ENCODE results near the gene NPR2.

Gene NPR2

GRCh38 chr9:35763803-35764202 is 27.6 kb upstream of the NPR2 start:
- no peak overlapping the region for H2BK5ac ChIP-seq (ENCODE audit: low read depth, low read length, poor library complexity)
- no peak overlapping the region for H3K4ac ChIP-seq (ENCODE audit: low read depth, low read length)
- H3K79me2 ChIP-seq (ENCODE audit: control insufficient read depth, insufficient read depth, low read length, poor library complexity), result no peaks in the 10 kb centered on the region
- H2BK12ac ChIP-seq (ENCODE audit: low read length), result no peak overlapping the region
- no peak overlapping the region for H3K23ac ChIP-seq (ENCODE audit: low read length)
- peaks cover 0 to 5% of the 10 kb centered on the region in 2 experiments for H3K4me1 ChIP-seq (ENCODE audit: control insufficient read depth in 1 of 2, insufficient read depth in 2 of 2, low read length in 2 of 2)
- no peaks in the 10 kb centered on the region for H3K27me3 ChIP-seq (ENCODE audit: insufficient read depth, low read length)
- no peak overlapping the region for H2AK5ac ChIP-seq (ENCODE audit: low read length)
- no peak overlapping the region for H4K91ac ChIP-seq (ENCODE audit: low read depth, low read length)
- H3K9me3 ChIP-seq (ENCODE audit: insufficient read depth, low read depth, low read length), result no peaks in the 10 kb centered on the region
- no peak overlapping the region for H2AFZ ChIP-seq (ENCODE audit: insufficient read depth, low read length, poor library complexity)
- no peak overlapping the region for H4K8ac ChIP-seq (ENCODE audit: low read depth, low read length)
- H3K9ac ChIP-seq (ENCODE audit: low read length), result no peak overlapping the region
- H3K27ac ChIP-seq (ENCODE audit: low read depth, low read length), result no peak overlapping the region
- WGBS (ENCODE audit: extremely low coverage, insufficient coverage, insufficient read length), result no CpG with 5 or more reads among the region's 1 CpG
- no peaks in the 10 kb centered on the region for H3K79me1 ChIP-seq (ENCODE audit: low read length)
- H3K36me3 ChIP-seq (ENCODE audit: control insufficient read depth in 1 of 2, insufficient read depth in 2 of 2, low read length in 2 of 2), result no peaks in the 10 kb centered on the region
- H3K4me2 ChIP-seq (ENCODE audit: low read length), result no peak overlapping the region
- DNase-seq, result no peak
- no peak overlapping the region for H3K4me3 ChIP-seq (ENCODE audit: low read depth, low read length)
- no peak overlapping the region for H4K12ac ChIP-seq (ENCODE audit: low read depth, low read length)
- no peak overlapping the region for H3K18ac ChIP-seq (ENCODE audit: low read length)
- H2BK120ac ChIP-seq (ENCODE audit: insufficient read depth, low read length, poor library complexity), result no peak overlapping the region
- no peak overlapping the region for H3K14ac ChIP-seq (ENCODE audit: low read length)

- H2BK5ac ChIP-seq (ENCODE audit: low read depth, low read length, poor library complexity), result no peak overlapping the region
- H3K27me3 ChIP-seq (ENCODE audit: insufficient read depth, low read length), result no peaks in the 10 kb centered on the region
- H3K79me1 ChIP-seq (ENCODE audit: low read length), result no peaks in the 10 kb centered on the region
- H3K79me2 ChIP-seq (ENCODE audit: control insufficient read depth, insufficient read depth, low read length, poor library complexity), result no peaks in the 10 kb centered on the region
- no peak overlapping the region for H3K14ac ChIP-seq (ENCODE audit: low read length)
- no peak overlapping the region for H3K18ac ChIP-seq (ENCODE audit: low read length)
- no peak overlapping the region for H3K9ac ChIP-seq (ENCODE audit: low read length)
- no peak overlapping the region for H3K4ac ChIP-seq (ENCODE audit: low read depth, low read length)
- no peak overlapping the region for H4K12ac ChIP-seq (ENCODE audit: low read depth, low read length)
- peaks cover 0 to 2% of the 10 kb centered on the region in 2 experiments for H3K4me1 ChIP-seq (ENCODE audit: control insufficient read depth in 1 of 2, insufficient read depth in 2 of 2, low read length in 2 of 2)
- H3K4me3 ChIP-seq (ENCODE audit: low read depth, low read length), result no peak overlapping the region
- WGBS (ENCODE audit: extremely low coverage, insufficient coverage, insufficient read length), result no CpG with 5 or more reads among the region's 2 CpGs
- no peak for DNase-seq
- H3K4me2 ChIP-seq (ENCODE audit: low read length), result no peak overlapping the region
- no peak overlapping the region for H2BK120ac ChIP-seq (ENCODE audit: insufficient read depth, low read length, poor library complexity)
- no peak overlapping the region for H2AK5ac ChIP-seq (ENCODE audit: low read length)
- no peak overlapping the region for H2AFZ ChIP-seq (ENCODE audit: insufficient read depth, low read length, poor library complexity)
- no peak overlapping the region for H3K23ac ChIP-seq (ENCODE audit: low read length)
- no peaks in the 10 kb centered on the region for H3K9me3 ChIP-seq (ENCODE audit: insufficient read depth, low read depth, low read length)
- no peak overlapping the region for H2BK12ac ChIP-seq (ENCODE audit: low read length)
- H4K8ac ChIP-seq (ENCODE audit: low read depth, low read length), result no peak overlapping the region
- H4K91ac ChIP-seq (ENCODE audit: low read depth, low read length), result no peak overlapping the region
- no peak overlapping the region for H3K27ac ChIP-seq (ENCODE audit: low read depth, low read length)
- H3K36me3 ChIP-seq (ENCODE audit: control insufficient read depth in 1 of 2, insufficient read depth in 2 of 2, low read length in 2 of 2), result no peaks in the 10 kb centered on the region
Observed at GRCh38 chr9:35766997-35767396, 24.4 kb upstream of the NPR2 start.

GRCh38 chr9:35767458-35767857 is 23.9 kb upstream of the NPR2 start:
- Histone ChIP-seq H4K8ac (ENCODE audit: low read depth, low read length) (no peak overlapping the region), H2AFZ (ENCODE audit: insufficient read depth, low read length, poor library complexity) (no peak overlapping the region), H3K4me1 (ENCODE audit: control insufficient read depth in 1 of 2, insufficient read depth in 2 of 2, low read length in 2 of 2) (peaks cover 0 to 2% of the 10 kb centered on the region in 2 experiments), H4K91ac (ENCODE audit: low read depth, low read length) (no peak overlapping the region), H3K4me3 (ENCODE audit: low read depth, low read length) (no peak overlapping the region), H3K4ac (ENCODE audit: low read depth, low read length) (no peak overlapping the region), H3K27ac (ENCODE audit: low read depth, low read length) (no peak overlapping the region), H3K4me2 (ENCODE audit: low read length) (no peak overlapping the region), H2BK120ac (ENCODE audit: insufficient read depth, low read length, poor library complexity) (no peak overlapping the region), H4K12ac (ENCODE audit: low read depth, low read length) (no peak overlapping the region), H3K14ac (ENCODE audit: low read length) (no peak overlapping the region), H3K9ac (ENCODE audit: low read length) (no peak overlapping the region), H3K79me1 (ENCODE audit: low read length) (no peaks in the 10 kb centered on the region), H3K27me3 (ENCODE audit: insufficient read depth, low read length) (no peaks in the 10 kb centered on the region), H2BK5ac (ENCODE audit: low read depth, low read length, poor library complexity) (no peak overlapping the region), H3K9me3 (ENCODE audit: insufficient read depth, low read depth, low read length) (no peaks in the 10 kb centered on the region), H2BK12ac (ENCODE audit: low read length) (no peak overlapping the region), H3K79me2 (ENCODE audit: control insufficient read depth, insufficient read depth, low read length, poor library complexity) (no peaks in the 10 kb centered on the region), H3K18ac (ENCODE audit: low read length) (no peak overlapping the region), H3K36me3 (ENCODE audit: control insufficient read depth in 1 of 2, insufficient read depth in 2 of 2, low read length in 2 of 2) (no peaks in the 10 kb centered on the region), H3K23ac (ENCODE audit: low read length) (no peak overlapping the region), H2AK5ac (ENCODE audit: low read length) (no peak overlapping the region)
- DNase-seq, result no peak
- no CpG with 5 or more reads among the region's 1 CpG for WGBS (ENCODE audit: extremely low coverage, insufficient coverage, insufficient read length)

- H3K27ac ChIP-seq (ENCODE audit: low read depth, low read length), result no peak overlapping the region
- no peak overlapping the region for H4K8ac ChIP-seq (ENCODE audit: low read depth, low read length)
- H3K4me3 ChIP-seq (ENCODE audit: low read depth, low read length), result no peak overlapping the region
- no CpG with 5 or more reads among the region's 1 CpG for WGBS (ENCODE audit: extremely low coverage, insufficient coverage, insufficient read length)
- no peak overlapping the region for H3K4me2 ChIP-seq (ENCODE audit: low read length)
- no peak overlapping the region for H2BK12ac ChIP-seq (ENCODE audit: low read length)
- H3K4me1 ChIP-seq (ENCODE audit: control insufficient read depth in 1 of 2, insufficient read depth in 2 of 2, low read length in 2 of 2), result peaks cover 0 to 2% of the 10 kb centered on the region in 2 experiments
- no peaks in the 10 kb centered on the region for H3K27me3 ChIP-seq (ENCODE audit: insufficient read depth, low read length)
- H3K79me2 ChIP-seq (ENCODE audit: control insufficient read depth, insufficient read depth, low read length, poor library complexity), result peaks cover 2% of the 10 kb centered on the region
- no peak overlapping the region for H3K23ac ChIP-seq (ENCODE audit: low read length)
- no peak overlapping the region for H4K12ac ChIP-seq (ENCODE audit: low read depth, low read length)
- H3K79me1 ChIP-seq (ENCODE audit: low read length), result no peaks in the 10 kb centered on the region
- DNase-seq, result no peak
- no peak overlapping the region for H3K4ac ChIP-seq (ENCODE audit: low read depth, low read length)
- H2BK5ac ChIP-seq (ENCODE audit: low read depth, low read length, poor library complexity), result no peak overlapping the region
- no peak overlapping the region for H2AK5ac ChIP-seq (ENCODE audit: low read length)
- no peak overlapping the region for H2BK120ac ChIP-seq (ENCODE audit: insufficient read depth, low read length, poor library complexity)
- H2AFZ ChIP-seq (ENCODE audit: insufficient read depth, low read length, poor library complexity), result no peak overlapping the region
- no peaks in the 10 kb centered on the region for H3K36me3 ChIP-seq (ENCODE audit: control insufficient read depth in 1 of 2, insufficient read depth in 2 of 2, low read length in 2 of 2)
- no peak overlapping the region for H3K9ac ChIP-seq (ENCODE audit: low read length)
- H3K18ac ChIP-seq (ENCODE audit: low read length), result no peak overlapping the region
- no peak overlapping the region for H3K14ac ChIP-seq (ENCODE audit: low read length)
- no peaks in the 10 kb centered on the region for H3K9me3 ChIP-seq (ENCODE audit: insufficient read depth, low read depth, low read length)
- no peak overlapping the region for H4K91ac ChIP-seq (ENCODE audit: low read depth, low read length)
Observed at GRCh38 chr9:35769763-35770162, 21.6 kb upstream of the NPR2 start.
